Measurements from ENCODE around the gene BMP7.

The BMP7 gene

DNA sequence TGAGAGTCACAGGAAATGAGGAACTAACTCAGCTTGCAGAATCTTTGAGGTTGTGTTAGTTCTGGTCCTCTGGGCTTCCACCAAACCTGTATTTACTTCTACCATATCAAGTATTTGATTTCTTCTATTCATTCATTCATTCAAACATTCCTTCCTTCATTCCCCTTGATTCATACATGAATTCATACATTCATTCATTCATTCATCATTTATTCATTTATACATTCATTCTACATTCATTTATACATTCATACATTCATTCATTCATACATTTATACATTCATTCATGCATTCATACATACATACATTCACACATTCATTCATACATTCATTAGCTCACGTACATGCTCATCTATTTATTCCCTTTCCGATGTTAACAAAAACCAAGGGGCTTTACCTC, 120.3 kb downstream of the BMP7 start:
- no peak overlapping the region for H3K27ac ChIP-seq (ENCODE audit: low read length)
- no peaks in the 10 kb centered on the region for H3K36me3 ChIP-seq (ENCODE audit: control insufficient read depth in 1 of 2, insufficient read depth in 2 of 2, low read length in 2 of 2)
- no peaks in the 10 kb centered on the region for H3K4me1 ChIP-seq (ENCODE audit: control insufficient read depth in 1 of 2, insufficient read depth in 2 of 2, low read length in 2 of 2)
- no peak overlapping the region for H3K4me3 ChIP-seq (ENCODE audit: low read depth in 1 of 2, low read length in 2 of 2)
- no peaks in the 10 kb centered on the region for H3K9me3 ChIP-seq (ENCODE audit: control insufficient read depth in 1 of 2, low read length in 2 of 2)
- peaks cover 3% of the 10 kb centered on the region for H3K27me3 ChIP-seq (ENCODE audit: low read depth, low read length)

DNA sequence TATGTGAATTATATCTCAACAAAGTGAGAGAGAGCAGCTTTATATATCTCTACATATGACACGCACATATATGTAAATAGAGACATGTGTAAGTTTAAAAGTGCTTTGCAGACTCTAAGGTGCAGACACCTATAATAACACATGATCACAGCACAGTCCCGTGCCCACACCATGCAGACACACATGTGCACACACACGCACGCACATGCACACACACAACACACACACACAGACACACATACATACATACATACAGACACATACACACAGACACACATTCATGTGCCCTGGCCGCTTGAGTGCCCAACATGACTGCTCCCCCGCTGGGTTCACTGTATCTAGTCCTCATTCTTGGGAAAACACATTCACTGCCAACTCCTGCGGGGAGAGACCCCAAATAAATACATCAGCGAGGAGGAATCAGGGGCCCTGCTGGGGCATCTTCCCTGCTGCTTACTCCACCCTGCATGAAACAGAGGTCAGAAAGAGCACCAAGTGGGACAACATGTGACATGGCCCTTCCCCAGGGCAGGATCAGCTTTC, 121.3 kb downstream of the BMP7 start:
- H3K27ac ChIP-seq (ENCODE audit: low read length): no peak overlapping the region
- H3K36me3 ChIP-seq (ENCODE audit: control insufficient read depth in 1 of 2, insufficient read depth in 2 of 2, low read length in 2 of 2): no peaks in the 10 kb centered on the region
- no peak overlapping the region for H3K4me3 ChIP-seq (ENCODE audit: low read depth in 1 of 2, low read length in 2 of 2)
- H3K9me3 ChIP-seq (ENCODE audit: control insufficient read depth in 1 of 2, low read length in 2 of 2): no peaks in the 10 kb centered on the region
- H3K27me3 ChIP-seq (ENCODE audit: low read depth, low read length): peaks cover 3% of the 10 kb centered on the region
- no peaks in the 10 kb centered on the region for H3K4me1 ChIP-seq (ENCODE audit: control insufficient read depth in 1 of 2, insufficient read depth in 2 of 2, low read length in 2 of 2)

GRCh38 chr20:57143173-57143572, 123.3 kb downstream of the BMP7 start:
- no peak overlapping the region for H3K4me3 ChIP-seq (ENCODE audit: low read depth in 1 of 2, low read length in 2 of 2)
- H3K9me3 ChIP-seq (ENCODE audit: control insufficient read depth in 1 of 2, low read length in 2 of 2): no peaks in the 10 kb centered on the region
- no peak overlapping the region for H3K27ac ChIP-seq (ENCODE audit: low read length)
- no peaks in the 10 kb centered on the region for H3K36me3 ChIP-seq (ENCODE audit: control insufficient read depth in 1 of 2, insufficient read depth in 2 of 2, low read length in 2 of 2)
- peaks cover 3% of the 10 kb centered on the region for H3K27me3 ChIP-seq (ENCODE audit: low read depth, low read length)
- no peaks in the 10 kb centered on the region for H3K4me1 ChIP-seq (ENCODE audit: control insufficient read depth in 1 of 2, insufficient read depth in 2 of 2, low read length in 2 of 2)

GRCh38 chr20:57142667-57143066, 123.8 kb downstream of the BMP7 start:
- Histone ChIP-seq H3K27me3 (ENCODE audit: low read depth, low read length) (peaks cover 3% of the 10 kb centered on the region), H3K27ac (ENCODE audit: low read length) (no peak overlapping the region), H3K4me3 (ENCODE audit: low read depth in 1 of 2, low read length in 2 of 2) (no peak overlapping the region), H3K36me3 (ENCODE audit: control insufficient read depth in 1 of 2, insufficient read depth in 2 of 2, low read length in 2 of 2) (no peaks in the 10 kb centered on the region), H3K4me1 (ENCODE audit: control insufficient read depth in 1 of 2, insufficient read depth in 2 of 2, low read length in 2 of 2) (no peaks in the 10 kb centered on the region), H3K9me3 (ENCODE audit: control insufficient read depth in 1 of 2, low read length in 2 of 2) (no peaks in the 10 kb centered on the region)

- no peaks in the 10 kb centered on the region for H3K4me1 ChIP-seq (ENCODE audit: control insufficient read depth in 1 of 2, insufficient read depth in 2 of 2, low read length in 2 of 2)
- no peak overlapping the region for H3K27ac ChIP-seq (ENCODE audit: low read length)
- H3K27me3 ChIP-seq (ENCODE audit: low read depth, low read length): no peaks in the 10 kb centered on the region
- H3K36me3 ChIP-seq (ENCODE audit: control insufficient read depth in 1 of 2, insufficient read depth in 2 of 2, low read length in 2 of 2): no peaks in the 10 kb centered on the region
- no peaks in the 10 kb centered on the region for H3K9me3 ChIP-seq (ENCODE audit: control insufficient read depth in 1 of 2, low read length in 2 of 2)
- no peak overlapping the region for H3K4me3 ChIP-seq (ENCODE audit: low read depth in 1 of 2, low read length in 2 of 2)
Observed at GRCh38 chr20:57141492-57141891, 124.9 kb downstream of the BMP7 start.

DNA sequence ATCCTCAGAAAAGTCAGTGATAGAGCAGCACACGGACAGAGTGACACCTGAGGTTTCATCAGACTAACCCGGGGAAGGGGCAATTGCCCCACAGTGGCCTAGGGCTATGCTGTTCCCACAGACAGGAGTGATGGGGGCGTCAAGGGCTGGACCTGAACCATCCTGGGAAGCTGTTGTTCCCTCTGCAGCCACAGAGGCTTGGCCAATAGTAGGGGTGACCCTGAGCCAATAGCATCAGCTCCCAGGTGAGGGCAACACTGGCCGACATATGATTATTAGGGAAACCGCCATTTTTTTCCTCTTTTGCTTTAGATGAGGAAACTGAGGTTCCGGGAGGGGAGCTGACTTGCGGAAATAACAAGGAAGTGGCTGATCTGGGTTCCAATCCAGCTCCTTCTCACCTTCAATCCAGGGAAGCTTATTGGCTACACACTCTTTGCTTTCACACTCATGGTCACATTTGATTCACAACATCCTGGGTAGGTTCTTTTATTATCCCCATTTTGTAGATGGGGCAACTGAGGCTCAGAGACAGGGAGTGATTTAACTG, 126.0 kb downstream of the BMP7 start:
- Histone ChIP-seq H3K9me3 (ENCODE audit: control insufficient read depth in 1 of 2, low read length in 2 of 2) (no peaks in the 10 kb centered on the region), H3K27ac (ENCODE audit: low read length) (no peak overlapping the region), H3K4me1 (ENCODE audit: control insufficient read depth in 1 of 2, insufficient read depth in 2 of 2, low read length in 2 of 2) (no peaks in the 10 kb centered on the region), H3K27me3 (ENCODE audit: low read depth, low read length) (no peaks in the 10 kb centered on the region), H3K36me3 (ENCODE audit: control insufficient read depth in 1 of 2, insufficient read depth in 2 of 2, low read length in 2 of 2) (no peaks in the 10 kb centered on the region), H3K4me3 (ENCODE audit: low read depth in 1 of 2, low read length in 2 of 2) (no peak overlapping the region)

DNA sequence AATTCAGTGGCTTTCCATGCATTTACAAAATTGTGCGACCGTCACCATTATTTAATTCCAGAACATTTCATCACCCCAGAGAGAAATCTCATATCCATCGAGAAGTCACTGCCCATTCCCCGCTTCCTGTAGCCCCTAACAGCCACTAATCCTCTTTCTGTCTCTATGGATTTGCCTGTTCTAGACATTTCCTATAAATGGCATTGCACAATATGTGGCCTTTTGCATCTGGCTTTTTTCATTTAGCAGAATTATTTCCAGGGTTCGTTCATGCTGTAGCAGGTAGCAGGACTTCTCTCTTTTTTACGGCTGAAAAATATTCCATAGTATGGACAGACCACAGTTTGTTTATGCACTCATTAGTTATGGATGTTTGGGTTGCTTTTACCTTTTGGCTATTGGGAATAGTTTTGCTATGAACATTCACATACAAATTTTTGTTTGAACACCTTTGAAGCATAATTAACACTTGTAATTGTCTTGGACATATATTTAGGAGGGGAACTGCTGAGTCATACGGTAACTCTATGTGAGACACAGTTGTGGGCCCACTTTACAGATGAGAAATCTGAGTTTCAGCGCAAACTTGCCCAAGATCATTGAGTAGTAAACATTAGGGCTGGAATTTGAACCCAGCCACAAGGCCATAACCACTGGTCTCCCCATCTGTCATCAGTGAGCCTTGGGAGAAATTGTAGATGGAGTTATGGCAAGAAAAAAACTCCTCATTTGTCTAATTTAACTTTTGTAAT, 126.9 kb downstream of the BMP7 start:
- no peaks in the 10 kb centered on the region for H3K4me1 ChIP-seq (ENCODE audit: control insufficient read depth in 1 of 2, insufficient read depth in 2 of 2, low read length in 2 of 2)
- H3K27me3 ChIP-seq (ENCODE audit: low read depth, low read length): no peaks in the 10 kb centered on the region
- no peaks in the 10 kb centered on the region for H3K36me3 ChIP-seq (ENCODE audit: control insufficient read depth in 1 of 2, insufficient read depth in 2 of 2, low read length in 2 of 2)
- no peak overlapping the region for H3K27ac ChIP-seq (ENCODE audit: low read length)
- H3K4me3 ChIP-seq (ENCODE audit: low read depth in 1 of 2, low read length in 2 of 2): no peak overlapping the region
- no peaks in the 10 kb centered on the region for H3K9me3 ChIP-seq (ENCODE audit: control insufficient read depth in 1 of 2, low read length in 2 of 2)

DNA sequence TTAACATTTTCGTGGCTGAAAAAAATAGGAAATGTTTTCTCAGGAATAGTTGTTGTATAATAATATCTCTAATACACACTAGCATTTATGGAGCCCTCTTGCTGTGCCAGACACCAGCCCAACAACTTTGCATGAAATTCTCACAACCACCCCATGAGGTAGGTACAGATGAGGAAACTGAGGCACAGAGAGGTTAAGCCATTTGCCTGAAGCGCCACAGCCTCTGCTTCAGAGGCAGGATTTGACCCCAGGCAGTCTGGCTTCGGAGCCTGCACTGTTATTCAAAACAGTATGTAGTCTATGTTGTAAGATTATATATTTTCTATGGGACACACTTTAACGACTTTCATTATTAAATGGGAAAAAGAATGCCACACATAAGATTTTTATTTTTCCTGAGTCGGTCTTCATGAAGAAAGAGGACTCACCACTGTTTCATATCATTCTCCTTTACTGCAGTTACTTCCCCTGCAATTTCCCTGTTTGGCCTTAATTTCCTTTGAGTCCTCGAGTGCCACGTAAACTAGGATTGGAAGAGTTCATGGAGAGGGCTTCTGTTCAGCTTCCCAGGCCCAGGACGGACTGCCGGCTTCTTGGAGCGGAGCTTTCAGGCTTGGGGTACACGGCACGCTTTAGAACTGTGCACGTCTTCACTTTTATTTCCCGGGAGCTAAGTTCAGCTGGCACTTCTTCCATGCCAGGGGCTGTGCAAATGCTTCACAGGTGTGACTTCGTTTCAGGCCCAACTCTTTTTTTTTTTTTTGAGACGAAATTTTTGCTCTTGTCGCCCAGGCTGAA, 128.0 kb downstream of the BMP7 start:
- Histone ChIP-seq H3K9me3 (ENCODE audit: control insufficient read depth in 1 of 2, low read length in 2 of 2) (no peaks in the 10 kb centered on the region), H3K4me1 (ENCODE audit: control insufficient read depth in 1 of 2, insufficient read depth in 2 of 2, low read length in 2 of 2) (no peaks in the 10 kb centered on the region), H3K36me3 (ENCODE audit: control insufficient read depth in 1 of 2, insufficient read depth in 2 of 2, low read length in 2 of 2) (no peaks in the 10 kb centered on the region), H3K4me3 (ENCODE audit: low read depth in 1 of 2, low read length in 2 of 2) (no peak overlapping the region), H3K27ac (ENCODE audit: low read length) (no peak overlapping the region), H3K27me3 (ENCODE audit: low read depth, low read length) (no peaks in the 10 kb centered on the region)

DNA sequence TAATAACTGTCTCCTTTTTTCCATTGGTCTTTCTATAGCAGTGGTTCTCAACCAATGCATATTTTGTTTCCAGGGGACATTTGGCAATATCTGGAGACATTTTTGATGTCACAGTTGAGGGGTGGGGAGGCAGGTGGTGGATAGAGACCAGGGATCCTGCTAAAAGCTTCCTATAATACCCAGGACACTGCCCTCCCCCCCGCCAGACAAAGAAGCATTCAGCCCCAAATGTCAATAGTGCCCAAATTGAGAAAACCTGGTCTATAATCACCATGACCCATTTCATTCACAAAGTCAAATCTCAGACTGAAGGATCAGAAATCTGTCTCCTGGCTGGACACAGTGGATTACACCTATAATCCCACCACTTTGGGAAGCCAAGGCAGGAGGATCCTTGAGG, 128.8 kb downstream of the BMP7 start:
- no peak overlapping the region for H3K4me3 ChIP-seq (ENCODE audit: low read depth in 1 of 2, low read length in 2 of 2)
- no peaks in the 10 kb centered on the region for H3K27me3 ChIP-seq (ENCODE audit: low read depth, low read length)
- H3K27ac ChIP-seq (ENCODE audit: low read length): no peak overlapping the region
- H3K9me3 ChIP-seq (ENCODE audit: control insufficient read depth in 1 of 2, low read length in 2 of 2): no peaks in the 10 kb centered on the region
- H3K36me3 ChIP-seq (ENCODE audit: control insufficient read depth in 1 of 2, insufficient read depth in 2 of 2, low read length in 2 of 2): no peaks in the 10 kb centered on the region
- no peaks in the 10 kb centered on the region for H3K4me1 ChIP-seq (ENCODE audit: control insufficient read depth in 1 of 2, insufficient read depth in 2 of 2, low read length in 2 of 2)

GRCh38 chr20:57136734-57137133, 129.7 kb downstream of the BMP7 start:
- Histone ChIP-seq H3K9me3 (ENCODE audit: control insufficient read depth in 1 of 2, low read length in 2 of 2) (no peaks in the 10 kb centered on the region), H3K4me3 (ENCODE audit: low read depth in 1 of 2, low read length in 2 of 2) (no peak overlapping the region), H3K27me3 (ENCODE audit: low read depth, low read length) (no peaks in the 10 kb centered on the region), H3K27ac (ENCODE audit: low read length) (no peak overlapping the region), H3K4me1 (ENCODE audit: control insufficient read depth in 1 of 2, insufficient read depth in 2 of 2, low read length in 2 of 2) (no peaks in the 10 kb centered on the region), H3K36me3 (ENCODE audit: control insufficient read depth in 1 of 2, insufficient read depth in 2 of 2, low read length in 2 of 2) (no peaks in the 10 kb centered on the region)

- H3K36me3 ChIP-seq (ENCODE audit: control insufficient read depth in 1 of 2, insufficient read depth in 2 of 2, low read length in 2 of 2): no peaks in the 10 kb centered on the region
- no peaks in the 10 kb centered on the region for H3K27me3 ChIP-seq (ENCODE audit: low read depth, low read length)
- no peaks in the 10 kb centered on the region for H3K9me3 ChIP-seq (ENCODE audit: control insufficient read depth in 1 of 2, low read length in 2 of 2)
- H3K27ac ChIP-seq (ENCODE audit: low read length): no peak overlapping the region
- no peaks in the 10 kb centered on the region for H3K4me1 ChIP-seq (ENCODE audit: control insufficient read depth in 1 of 2, insufficient read depth in 2 of 2, low read length in 2 of 2)
- no peak overlapping the region for H3K4me3 ChIP-seq (ENCODE audit: low read depth in 1 of 2, low read length in 2 of 2)
Observed at GRCh38 chr20:57135875-57136274, 130.6 kb downstream of the BMP7 start.

All from muscle layer of duodenum (tissue), 2 donors.